OCI-LY1 (cell line): ENCODE results near the gene SPATA16.

Experiments
- H2AFZ ChIP-seq: fragments of 200-600 bp; sonication (generic), shearing (Covaris generic); 2 replicates; pipeline ENCODE4 v1.6.0; 2014; ENCODE audit warnings: antibody characterized with exemption, mild to moderate bottlenecking, low read length
- H3F3A ChIP-seq: fragments of 200-600 bp; sonication (generic), shearing (Covaris generic); 2 replicates; pipeline ENCODE4 v1.6.0; 2014; ENCODE audit warnings: mild to moderate bottlenecking, antibody characterized with exemption, low read length, moderate library complexity; ENCODE audit not compliant: insufficient read depth
- H3K27ac ChIP-seq: fragments of 200-600 bp; sonication (generic); 2 replicates; pipeline ENCODE4 v1.5.1; 2014; ENCODE audit warnings: low read length, mixed run types, mild to moderate bottlenecking, low read depth; ENCODE audit not compliant: poor library complexity, severe bottlenecking
- H3K27me3 ChIP-seq: fragments of 200-600 bp; sonication (generic); 2 replicates; pipeline ENCODE4 v1.6.0; 2014; ENCODE audit warnings: antibody characterized with exemption, mild to moderate bottlenecking, low read length, moderate library complexity; ENCODE audit not compliant: insufficient read depth
- H3K36me3 ChIP-seq: fragments of 200-600 bp; sonication (generic); 2 replicates; pipeline ENCODE4 v1.6.1; 2014; ENCODE audit warnings: mild to moderate bottlenecking, antibody characterized with exemption, low read length, moderate library complexity, mixed read lengths; ENCODE audit not compliant: insufficient read depth
- H3K4me1 ChIP-seq: fragments of 200-600 bp; sonication (generic); 2 replicates; pipeline ENCODE4 v1.5.1; 2014; ENCODE audit warnings: mild to moderate bottlenecking, low read length, moderate library complexity; ENCODE audit not compliant: insufficient read depth, severe bottlenecking
- H3K4me2 ChIP-seq: fragments of 200-600 bp; sonication (generic), shearing (Covaris generic); 2 replicates; pipeline ENCODE4 v1.6.1; 2014; ENCODE audit warnings: low read length
- H3K4me3 ChIP-seq: fragments of 200-600 bp; sonication (generic); 2 replicates; pipeline ENCODE4 v1.5.1; 2014; ENCODE audit warnings: low read length, low read depth, mild to moderate bottlenecking, mixed read lengths; ENCODE audit not compliant: poor library complexity, severe bottlenecking
- H3K79me2 ChIP-seq: fragments of 200-600 bp; shearing (Covaris generic); 2 replicates; pipeline ENCODE4 v1.6.1; 2016; ENCODE audit warnings: mixed run types, low read length, mixed read lengths; ENCODE audit not compliant: insufficient read depth
- H3K9ac ChIP-seq: fragments of 200-600 bp; sonication (generic), shearing (Covaris generic); 2 replicates; pipeline ENCODE4 v1.6.1; 2014; ENCODE audit warnings: mild to moderate bottlenecking, low read length, mixed read lengths
- H3K9me2 ChIP-seq: fragments of 200-600 bp; sonication (generic), shearing (Covaris generic); 2 replicates; pipeline ENCODE4 v1.6.1; 2014; ENCODE audit warnings: low read depth, mild to moderate bottlenecking, low read length, mixed read lengths
- H3K9me3 ChIP-seq: fragments of 200-600 bp; shearing (Covaris generic); 2 replicates; pipeline ENCODE4 v1.6.1; 2014; ENCODE audit warnings: low read length, mixed read lengths
- H4K20me1 ChIP-seq: fragments of 200-600 bp; sonication (generic), shearing (Covaris generic); 2 replicates; pipeline ENCODE4 v1.6.0; 2016; ENCODE audit warnings: mild to moderate bottlenecking, low read length; ENCODE audit not compliant: insufficient read depth
- EZH2 ChIP-seq: fragments of 200-600 bp; sonication (generic), shearing (Covaris generic); IDR thresholded peaks from 2 replicates; pipeline ENCODE4 v1.8.0; 2017; ENCODE audit warnings: borderline replicate concordance, mixed run types, mild to moderate bottlenecking, antibody characterized with exemption, low read length, moderate library complexity, mixed read lengths
- TF ChIP-seq, protein P1 (sequence below): fragments of 200-600 bp; sonication (generic), shearing (Covaris generic); IDR thresholded peaks from 2 replicates; pipeline ENCODE4 v1.5.1; 2017; ENCODE audit warnings: mild to moderate bottlenecking, antibody characterized with exemption, low read length, moderate library complexity, mixed read lengths

SPATA16 gene

GRCh38 chr3:172876297-172876696 is 264.7 kb downstream of the SPATA16 start:
- no peak overlapping the region for H3K27ac ChIP-seq
- no peaks in the 10 kb centered on the region for H3F3A ChIP-seq
- H2AFZ ChIP-seq: no peak overlapping the region

DNA sequence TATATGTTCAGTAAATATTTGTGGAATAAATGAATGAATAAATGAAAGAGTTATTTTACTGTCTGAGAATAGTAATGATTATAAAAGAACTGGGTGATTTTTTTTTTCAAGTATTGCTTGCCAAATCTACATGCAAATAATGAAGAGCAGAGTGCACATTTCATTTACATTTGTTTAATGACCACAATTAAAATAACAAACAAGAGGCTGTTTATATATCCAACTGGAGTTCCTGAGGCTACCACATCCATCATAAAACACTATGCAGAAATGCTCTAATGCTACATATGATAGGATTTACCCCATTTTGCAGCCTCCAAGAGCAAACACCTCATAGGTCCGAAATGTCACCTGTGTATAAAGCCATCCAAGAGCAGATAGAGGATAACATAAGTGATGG is 266.0 kb downstream of the SPATA16 start:
- H3K36me3 ChIP-seq: no peaks in the 10 kb centered on the region
- H3K27me3 ChIP-seq: no peaks in the 10 kb centered on the region
- H2AFZ ChIP-seq: no peak overlapping the region
- H3K4me2 ChIP-seq: no peak overlapping the region
- no peak overlapping the region for H3K4me3 ChIP-seq
- no peaks in the 10 kb centered on the region for H3K9me3 ChIP-seq
- no peak overlapping the region for H3K27ac ChIP-seq
- no peak overlapping the region for H3K9ac ChIP-seq
- H3F3A ChIP-seq: no peaks in the 10 kb centered on the region
- no peaks in the 10 kb centered on the region for H3K79me2 ChIP-seq
- no peaks in the 10 kb centered on the region for H3K9me2 ChIP-seq
- no peaks in the 10 kb centered on the region for H3K4me1 ChIP-seq
- TF ChIP-seq, protein P1, sequence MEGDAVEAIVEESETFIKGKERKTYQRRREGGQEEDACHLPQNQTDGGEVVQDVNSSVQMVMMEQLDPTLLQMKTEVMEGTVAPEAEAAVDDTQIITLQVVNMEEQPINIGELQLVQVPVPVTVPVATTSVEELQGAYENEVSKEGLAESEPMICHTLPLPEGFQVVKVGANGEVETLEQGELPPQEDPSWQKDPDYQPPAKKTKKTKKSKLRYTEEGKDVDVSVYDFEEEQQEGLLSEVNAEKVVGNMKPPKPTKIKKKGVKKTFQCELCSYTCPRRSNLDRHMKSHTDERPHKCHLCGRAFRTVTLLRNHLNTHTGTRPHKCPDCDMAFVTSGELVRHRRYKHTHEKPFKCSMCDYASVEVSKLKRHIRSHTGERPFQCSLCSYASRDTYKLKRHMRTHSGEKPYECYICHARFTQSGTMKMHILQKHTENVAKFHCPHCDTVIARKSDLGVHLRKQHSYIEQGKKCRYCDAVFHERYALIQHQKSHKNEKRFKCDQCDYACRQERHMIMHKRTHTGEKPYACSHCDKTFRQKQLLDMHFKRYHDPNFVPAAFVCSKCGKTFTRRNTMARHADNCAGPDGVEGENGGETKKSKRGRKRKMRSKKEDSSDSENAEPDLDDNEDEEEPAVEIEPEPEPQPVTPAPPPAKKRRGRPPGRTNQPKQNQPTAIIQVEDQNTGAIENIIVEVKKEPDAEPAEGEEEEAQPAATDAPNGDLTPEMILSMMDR: no peak
- no peak for TF ChIP-seq EZH2
- no peaks in the 10 kb centered on the region for H4K20me1 ChIP-seq

More at GRCh38 chr3:172876297-172876696, 264.7 kb downstream of the SPATA16 start:
- no peaks in the 10 kb centered on the region for H3K36me3 ChIP-seq
- no peak overlapping the region for H3K4me2 ChIP-seq
- no peaks in the 10 kb centered on the region for H4K20me1 ChIP-seq
- no peak overlapping the region for H3K4me3 ChIP-seq
- H3K9ac ChIP-seq: no peak overlapping the region
- no peaks in the 10 kb centered on the region for H3K27me3 ChIP-seq
- H3K79me2 ChIP-seq: no peaks in the 10 kb centered on the region
- no peaks in the 10 kb centered on the region for H3K9me3 ChIP-seq
- no peak for TF ChIP-seq EZH2
- H3K4me1 ChIP-seq: no peaks in the 10 kb centered on the region
- no peaks in the 10 kb centered on the region for H3K9me2 ChIP-seq

GRCh38 chr3:172869784-172870518 is 271.1 kb downstream of the SPATA16 start:
- Histone ChIP-seq H3K27me3 (no peaks in the 10 kb centered on the region), H2AFZ (no peak overlapping the region), H3K27ac (no peak overlapping the region), H3F3A (no peaks in the 10 kb centered on the region), H3K4me1 (no peaks in the 10 kb centered on the region), H3K79me2 (no peaks in the 10 kb centered on the region), H3K36me3 (no peaks in the 10 kb centered on the region), H4K20me1 (no peaks in the 10 kb centered on the region), H3K9ac (no peak overlapping the region), H3K4me3 (no peak overlapping the region), H3K4me2 (no peak overlapping the region), H3K9me3 (no peaks in the 10 kb centered on the region), H3K9me2 (no peaks in the 10 kb centered on the region)
- TF ChIP-seq, protein P1: no peak
- TF ChIP-seq EZH2: no peak

DNA sequence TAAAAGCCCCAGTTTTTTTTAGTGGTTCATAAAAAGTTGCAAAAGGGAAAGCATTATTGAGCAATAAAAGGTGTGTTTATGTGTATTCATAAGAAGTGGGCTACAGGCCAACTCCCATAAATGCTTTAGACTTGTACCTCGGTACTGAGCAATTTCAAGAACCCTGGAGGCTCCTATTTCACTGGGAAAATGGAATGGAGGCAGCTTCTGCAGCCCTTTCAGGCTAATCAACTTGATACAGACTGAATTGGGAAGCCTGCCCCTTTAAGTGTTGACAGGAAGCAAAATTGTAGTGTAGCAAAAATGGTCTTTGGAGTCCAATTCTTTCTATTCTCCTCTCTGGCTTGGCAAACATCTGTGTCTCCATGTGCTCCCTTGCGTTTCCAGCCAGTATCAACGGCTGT is 271.7 kb downstream of the SPATA16 start:
- no peak overlapping the region for H3K9ac ChIP-seq
- no peak overlapping the region for H2AFZ ChIP-seq
- H3K9me3 ChIP-seq: no peaks in the 10 kb centered on the region
- no peaks in the 10 kb centered on the region for H3K79me2 ChIP-seq
- H3K4me1 ChIP-seq: no peaks in the 10 kb centered on the region
- no peaks in the 10 kb centered on the region; the same call in 1 of the 2 replicates for H3K27me3 ChIP-seq
- no peak overlapping the region for H3K4me2 ChIP-seq
- H3K36me3 ChIP-seq: no peaks in the 10 kb centered on the region
- no peak overlapping the region for H3K27ac ChIP-seq
- no peak overlapping the region for H3K4me3 ChIP-seq
- H3F3A ChIP-seq: no peaks in the 10 kb centered on the region
- no peak for TF ChIP-seq EZH2
- TF ChIP-seq, protein P1: no peak
- no peaks in the 10 kb centered on the region for H4K20me1 ChIP-seq
- no peaks in the 10 kb centered on the region for H3K9me2 ChIP-seq
